GM18858 (cell line): ENCODE data around the gene NQO2.
"Not testable (repeated sequence)": the region's sequence is repeated elsewhere in the genome, so short reads cannot be mapped to it uniquely, and the experiment has no call there.

Experiments used
- ATAC-seq: cut with Tn5 transposase; IDR thresholded peaks from one replicate; pipeline ENCODE4 v1.9.1; 2021; ENCODE audit not compliant: unreplicated experiment

The NQO2 gene

DNA sequence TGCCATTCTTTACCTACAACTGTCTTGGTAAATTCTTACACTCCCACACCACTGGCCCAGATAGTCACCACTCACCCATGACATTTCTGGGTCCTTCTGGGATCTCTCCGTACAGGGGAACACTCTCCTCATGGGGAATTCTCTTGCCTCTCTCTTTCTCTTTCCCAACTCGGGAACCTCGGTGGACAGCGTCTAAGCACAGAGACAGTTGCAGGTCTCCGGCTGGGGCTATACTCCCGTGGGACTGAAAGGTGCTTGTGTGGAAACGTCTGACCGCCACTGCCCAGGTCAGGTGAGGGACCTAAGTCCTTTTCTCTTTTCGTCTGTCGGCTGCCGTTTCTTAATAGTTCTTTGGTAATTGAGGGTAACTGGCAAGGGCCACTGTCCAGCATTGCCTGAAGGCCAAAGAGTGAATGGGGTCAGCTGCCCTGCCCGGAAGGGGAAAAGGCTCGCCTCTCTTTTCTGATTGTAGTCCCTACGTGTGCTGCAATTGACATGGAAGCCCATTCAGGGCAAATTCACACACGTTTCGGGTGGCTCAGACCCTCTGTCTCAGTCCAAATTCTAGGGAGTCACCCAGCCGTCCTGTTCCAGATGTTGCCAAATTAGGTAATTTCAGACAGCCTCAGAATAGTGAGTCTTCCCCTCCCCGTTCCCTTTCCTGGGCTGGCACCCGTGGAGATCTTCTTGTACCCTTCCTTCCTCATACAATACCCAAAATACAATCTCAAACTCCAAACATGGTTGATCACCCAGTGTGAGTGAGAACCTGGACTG, 37.4 kb downstream of the NQO2 start:
- no peak for ATAC-seq

DNA sequence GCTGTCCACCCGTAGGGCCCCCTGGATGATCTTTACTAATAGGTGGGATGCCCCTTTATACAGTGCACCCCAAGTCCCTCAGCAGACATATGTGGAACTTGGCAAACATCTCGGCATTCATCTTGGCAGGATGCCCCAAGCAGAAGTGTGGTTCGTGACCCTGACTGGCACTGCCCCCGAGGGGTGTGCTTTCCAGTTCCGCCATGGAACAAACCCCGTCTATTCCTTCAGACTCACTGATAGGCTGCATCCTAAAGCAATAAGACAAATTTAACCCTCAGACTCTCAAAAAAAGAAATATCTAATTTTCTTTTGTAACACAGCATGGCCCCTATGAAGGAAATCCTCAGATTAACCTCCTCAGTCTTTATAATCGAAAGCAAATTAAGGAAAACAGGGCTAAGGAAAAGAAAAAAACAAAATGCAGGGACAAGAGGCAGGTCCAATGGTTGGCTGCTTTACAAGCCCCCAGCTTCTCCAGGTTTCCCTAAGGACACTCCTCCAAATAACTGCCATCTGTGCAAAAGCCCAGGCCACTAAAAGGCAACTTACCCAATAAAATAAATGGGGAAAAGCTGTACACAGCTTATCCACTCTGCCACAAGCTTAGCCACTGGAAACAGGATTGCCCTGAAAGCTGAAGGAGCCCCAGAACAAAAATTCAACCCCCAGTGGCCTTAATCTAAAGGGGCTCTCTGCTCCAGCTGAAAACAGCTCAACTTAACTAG, 38.1 kb downstream of the NQO2 start:
- ATAC-seq, result no peak

GRCh38 chr6:3039384-3039783, 39.7 kb downstream of the NQO2 start:
- no peak for ATAC-seq

- no peak for ATAC-seq
These were observed 41.5 kb downstream of the NQO2 start for GRCh38 chr6:3041147-3041546.

DNA sequence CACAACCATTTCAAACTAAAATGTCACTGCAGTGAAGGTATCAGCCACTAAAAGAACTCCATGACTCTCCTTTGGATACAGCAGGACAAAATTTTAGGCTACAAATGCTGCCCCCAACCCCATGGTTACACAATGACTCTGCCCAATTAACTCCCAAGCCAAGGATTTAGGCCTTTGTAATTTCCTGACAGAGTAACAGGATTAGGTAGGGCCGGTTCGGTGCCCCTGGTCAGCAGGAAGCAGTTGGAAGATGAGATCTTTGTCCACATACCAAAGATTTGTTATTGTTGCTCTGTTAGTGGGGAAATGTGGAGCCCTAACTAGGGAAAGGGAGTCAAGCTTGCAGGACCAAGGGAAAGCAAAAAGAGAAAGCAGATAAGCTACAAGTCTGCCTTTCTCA, 41.9 kb downstream of the NQO2 start:
- ATAC-seq, result no peak

- ATAC-seq, result no peak
These were observed 45.7 kb downstream of the NQO2 start for GRCh38 chr6:3045369-3045768.

DNA sequence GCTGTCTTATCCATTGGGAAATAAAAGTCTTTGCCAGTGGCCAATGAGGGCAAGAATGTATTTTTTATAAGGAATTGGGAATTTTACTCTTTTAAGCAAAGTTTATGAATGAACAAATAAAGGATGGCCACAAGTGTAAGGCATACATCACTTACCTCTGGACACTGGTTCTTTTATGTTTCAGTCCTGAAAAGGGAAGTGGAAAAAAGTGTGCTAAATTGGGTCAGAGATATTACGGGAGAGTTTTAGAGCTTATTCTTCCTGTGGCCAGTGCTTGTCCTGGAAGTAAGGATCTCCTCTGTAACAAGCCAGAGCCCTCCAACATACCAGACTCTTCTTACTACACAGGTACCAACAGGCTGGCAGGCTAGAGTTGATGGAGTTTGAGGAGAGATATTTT, 46.1 kb downstream of the NQO2 start:
- no peak for ATAC-seq

DNA sequence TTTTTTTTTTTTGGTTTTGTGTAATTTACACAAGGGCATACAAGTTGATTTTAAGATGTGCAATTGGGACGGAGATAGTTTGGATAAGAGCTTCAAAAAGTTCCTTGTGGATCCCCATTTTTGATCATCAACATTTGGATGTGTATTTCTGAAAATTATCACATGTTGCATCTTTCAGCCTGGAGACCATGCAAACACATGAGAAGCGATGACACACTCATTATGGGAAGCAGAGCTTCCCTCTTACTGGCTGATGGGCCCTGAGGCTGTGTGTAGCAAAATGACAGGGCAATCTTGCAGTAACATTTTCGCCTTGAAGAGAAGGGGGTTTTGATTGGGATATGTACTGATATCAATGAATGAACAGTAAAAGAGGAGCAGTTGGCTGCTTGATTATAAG, 46.6 kb downstream of the NQO2 start:
- no peak for ATAC-seq

GRCh38 chr6:3048009-3048408, 48.3 kb downstream of the NQO2 start:
- not testable (repeated sequence) for ATAC-seq

GRCh38 chr6:3052481-3053230, 53.0 kb downstream of the NQO2 start:
- no peak for ATAC-seq

DNA sequence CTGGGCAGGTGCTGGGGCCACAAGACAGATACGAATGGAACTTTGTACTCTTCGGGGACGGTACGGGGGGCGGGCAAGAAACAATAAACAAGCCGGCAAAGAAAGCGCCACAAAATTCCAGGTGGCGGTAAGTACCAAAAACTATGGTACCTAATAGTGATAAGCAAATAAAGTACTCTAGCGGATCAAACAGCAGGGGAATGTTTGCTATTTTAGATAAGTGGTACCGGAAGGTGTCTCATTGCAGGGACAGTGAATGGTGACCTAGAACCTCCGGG, 53.5 kb downstream of the NQO2 start:
- no peak for ATAC-seq

DNA sequence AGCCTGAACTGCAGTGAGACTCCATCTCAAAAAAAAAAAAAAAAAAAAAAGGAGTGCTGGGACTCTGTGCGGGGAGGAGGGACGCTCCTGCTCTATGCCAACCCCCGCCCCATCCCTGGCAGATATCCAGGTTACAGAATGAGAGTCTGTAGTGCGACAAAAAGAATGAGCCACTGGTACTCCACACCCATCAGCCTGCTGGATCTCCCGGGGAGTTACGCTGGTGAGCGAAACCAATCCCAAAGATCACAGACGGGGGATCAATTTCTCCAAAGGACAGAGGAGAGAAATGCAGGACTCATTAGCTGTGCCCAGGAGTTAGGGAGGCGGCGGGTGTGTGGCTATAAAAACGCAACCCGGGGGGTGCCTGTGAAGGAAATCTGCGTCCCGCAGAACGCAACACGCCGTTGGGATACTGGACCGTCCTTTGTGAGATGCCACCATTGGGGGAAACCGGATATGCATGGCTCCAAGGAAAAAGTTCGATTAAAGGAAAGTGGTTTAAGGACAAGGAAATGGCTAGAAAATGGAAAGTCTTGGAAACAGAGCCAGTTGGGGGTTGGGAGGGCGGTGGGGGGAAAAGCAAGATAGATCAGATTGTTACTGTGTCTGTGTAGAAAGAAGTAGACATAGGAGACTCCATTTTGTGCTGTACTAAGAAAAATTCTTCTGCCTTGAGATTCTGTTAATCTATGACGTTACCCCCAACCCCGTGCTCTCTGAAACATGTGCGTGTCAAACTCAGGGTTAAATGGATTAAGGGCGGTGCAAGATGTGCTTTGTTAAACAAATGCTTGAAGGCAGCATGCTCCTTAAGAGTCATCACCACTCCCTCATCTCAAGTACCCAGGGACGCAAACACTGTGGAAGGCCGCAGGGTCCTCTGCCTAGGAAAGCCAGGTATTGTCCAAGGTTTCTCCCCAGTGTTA, 54.8 kb downstream of the NQO2 start:
- not testable (repeated sequence) for ATAC-seq

DNA sequence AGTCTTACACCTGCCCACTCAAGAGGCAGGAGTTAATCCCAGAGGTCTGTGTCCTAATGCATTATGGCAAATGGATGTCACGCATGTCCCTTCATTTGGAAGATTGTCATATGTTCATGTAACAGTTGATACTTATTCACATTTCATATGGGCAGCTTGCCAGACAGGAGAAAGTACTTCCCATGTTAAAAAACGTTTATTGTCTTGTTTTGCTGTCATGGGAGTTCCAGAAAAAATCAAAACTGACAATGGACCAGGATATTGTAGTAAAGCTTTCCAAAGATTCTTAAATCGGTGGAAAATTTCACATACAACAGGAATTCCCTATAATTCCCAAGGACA, 55.4 kb downstream of the NQO2 start:
- ATAC-seq, result not testable (repeated sequence)

DNA sequence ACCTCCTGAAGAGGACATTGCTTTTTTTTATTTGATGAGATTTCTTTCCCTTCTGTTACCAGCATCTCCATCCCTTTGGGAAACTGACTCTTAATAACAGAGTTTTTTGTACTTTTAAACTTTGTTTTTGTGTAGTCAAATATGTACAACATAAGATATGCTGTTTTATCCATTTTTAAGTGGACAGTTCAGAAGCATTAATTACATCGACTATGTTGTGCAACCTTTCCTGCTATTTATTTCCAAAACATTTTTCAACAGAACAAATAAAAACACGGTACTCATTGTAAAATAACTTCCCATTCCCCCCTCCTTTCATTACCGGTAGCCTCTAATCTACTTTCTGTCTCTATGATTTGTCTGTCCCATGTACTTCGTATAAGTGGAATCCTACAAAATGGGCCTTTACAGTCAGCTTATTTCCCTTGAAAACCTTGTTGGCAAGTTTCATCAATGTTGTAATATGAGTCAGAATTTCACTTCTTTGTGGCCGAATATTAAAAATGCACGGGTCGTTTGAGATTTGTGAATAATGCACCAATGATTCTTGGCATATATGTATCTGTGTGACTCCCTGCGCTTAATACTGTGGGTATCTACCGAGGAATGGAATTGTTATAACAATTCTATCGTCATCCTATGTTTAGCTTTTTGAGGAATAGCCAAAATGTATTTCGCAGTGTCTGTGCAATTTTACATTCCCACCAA, 57.5 kb downstream of the NQO2 start:
- ATAC-seq, result no peak

GRCh38 chr6:3058957-3059356, 59.3 kb downstream of the NQO2 start:
- no peak for ATAC-seq

DNA sequence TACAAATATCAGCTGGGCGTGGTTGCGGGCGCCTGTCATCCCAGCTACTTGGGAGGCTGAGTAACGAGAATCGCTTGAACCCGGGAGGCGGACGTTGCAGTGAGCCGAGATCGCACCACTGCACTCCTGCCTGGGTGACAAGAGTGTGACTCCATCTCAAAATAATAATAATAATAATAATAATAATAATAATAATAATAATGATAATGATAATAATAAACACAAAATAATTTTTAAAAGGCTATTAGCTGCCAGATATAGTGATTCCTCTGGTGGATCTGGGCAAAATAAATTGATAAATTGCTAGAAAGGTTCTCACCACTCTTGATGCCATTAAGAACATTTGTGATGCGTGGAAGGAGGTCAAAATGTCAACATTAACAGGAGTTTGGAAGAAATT, 60.4 kb downstream of the NQO2 start:
- not testable (repeated sequence) for ATAC-seq

GRCh38 chr6:3061501-3061941, 61.8 kb downstream of the NQO2 start:
- ATAC-seq, result no peak

DNA sequence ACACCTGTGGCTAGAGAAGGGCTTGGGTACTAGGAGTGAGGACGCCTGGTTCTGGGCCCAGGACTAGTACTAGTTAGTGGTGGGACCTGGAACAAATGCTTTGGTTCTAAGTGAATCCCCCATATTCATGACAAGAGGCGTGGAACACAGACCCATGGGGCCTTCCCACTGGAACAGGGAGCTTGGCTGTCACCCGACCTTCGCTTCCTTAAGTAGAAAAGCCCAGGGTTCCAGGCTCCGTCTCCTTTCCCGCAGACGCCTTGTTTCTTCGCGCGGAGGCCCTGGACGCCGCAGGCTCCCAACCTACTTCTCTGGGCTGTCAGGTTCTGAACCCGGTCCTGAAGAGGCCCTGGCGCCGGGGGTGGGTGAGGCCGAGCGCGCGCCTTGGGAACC, 63.6 kb downstream of the NQO2 start:
- not testable (repeated sequence) for ATAC-seq

- ATAC-seq, result no peak
These were observed 64.3 kb downstream of the NQO2 start for GRCh38 chr6:3063733-3064700.
